GM18951 (cell line): ENCODE measurements around the gene AQP2.

Experiments used
- POLR2A ChIP-seq: IDR thresholded peaks from 4 replicates; pipeline ENCODE4 v1.6.1; 2011; ENCODE audit warnings: mild to moderate bottlenecking; ENCODE audit not compliant: insufficient read length, insufficient read depth; ENCODE audit errors: extremely low read depth
- in situ Hi-C: fragments of 300-500 bp; cut with MboI; formaldehyde crosslinking; loops from one replicate; pipeline ENCODE4 v1.12.0; 2022; ENCODE audit warnings: low sequenced_read_pairs, mixed read lengths, inconsistent platforms; ENCODE audit not compliant: unreplicated experiment

The AQP2 gene

GRCh38 chr12:49912345-49913255, 37.9 kb upstream of the AQP2 start:
- in situ Hi-C loops = no loop called here
- no peak for TF ChIP-seq POLR2A

DNA sequence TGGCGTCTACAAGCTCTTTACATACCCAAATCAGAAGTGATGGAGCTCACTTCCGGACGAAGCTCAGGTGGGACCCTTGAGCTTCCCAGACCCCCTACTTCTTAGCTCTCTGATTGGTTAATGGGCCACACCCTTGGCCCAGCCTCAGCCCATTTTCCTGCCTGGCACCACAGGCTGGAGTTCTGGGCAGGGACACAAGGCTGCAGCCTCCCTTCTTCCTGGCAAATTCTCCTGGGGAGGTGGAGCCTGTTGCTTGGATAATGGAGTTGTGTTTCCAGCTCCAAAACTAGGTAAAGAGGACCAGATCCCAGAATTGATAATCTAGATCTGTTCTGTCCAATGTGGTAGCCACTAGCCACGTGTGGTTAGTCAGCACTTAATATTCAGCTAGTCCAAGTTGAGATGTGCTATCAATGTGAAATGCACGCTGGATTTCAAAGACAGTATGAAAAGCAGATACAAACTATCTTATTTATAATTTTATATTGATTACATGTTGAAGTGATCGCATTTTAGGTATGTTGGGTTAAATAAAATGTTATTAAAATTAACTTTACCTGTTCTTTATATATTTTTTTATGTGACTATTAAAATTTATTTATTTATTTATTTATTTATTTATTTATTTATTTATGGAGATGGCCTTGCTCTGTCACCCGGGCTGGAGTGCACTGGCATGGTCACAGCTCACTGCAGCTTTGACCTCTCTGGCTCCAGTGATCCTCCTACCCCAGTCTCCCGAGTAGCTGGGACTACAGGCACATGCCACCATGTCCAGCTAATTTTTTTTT, 34.2 kb upstream of the AQP2 start:
- in situ Hi-C loops = no loop called here
- no peak for TF ChIP-seq POLR2A

GRCh38 chr12:49917166-49917787, 33.3 kb upstream of the AQP2 start:
- TF ChIP-seq POLR2A = no peak
- in situ Hi-C loops = no loop called here

DNA sequence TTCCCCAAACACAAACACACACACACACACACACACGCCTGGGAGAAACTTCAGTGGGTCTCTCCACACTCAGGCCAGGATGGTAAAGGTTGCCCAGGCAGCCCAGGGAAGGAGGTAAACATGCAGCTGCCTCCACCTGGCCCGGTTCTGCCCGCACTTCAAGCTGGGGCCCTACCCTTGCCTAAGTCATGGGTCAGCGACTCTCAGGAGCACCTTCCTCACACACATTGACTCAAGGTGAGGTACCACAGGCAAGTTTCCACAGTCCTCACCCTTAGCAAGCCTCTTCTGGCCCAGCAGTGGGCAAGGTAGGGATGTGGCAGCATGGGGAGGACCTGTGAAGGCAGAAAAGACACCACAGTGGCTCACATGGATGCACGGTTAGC, 32.8 kb upstream of the AQP2 start:
- in situ Hi-C loops = no loop called here
- TF ChIP-seq POLR2A = no peak

- no peak for TF ChIP-seq POLR2A
- in situ Hi-C loops = no loop called here
Observed at GRCh38 chr12:49920241-49920914, 30.2 kb upstream of the AQP2 start.

GRCh38 chr12:49920915-49921286, 29.6 kb upstream of the AQP2 start:
- in situ Hi-C loops = no loop called here
- no peak for TF ChIP-seq POLR2A

- TF ChIP-seq POLR2A = no peak
- in situ Hi-C loops = no loop called here
Observed at GRCh38 chr12:49921299-49921698, 29.2 kb upstream of the AQP2 start.

GRCh38 chr12:49921936-49922335, 28.6 kb upstream of the AQP2 start:
- in situ Hi-C loops = no loop called here
- TF ChIP-seq POLR2A = no peak

DNA sequence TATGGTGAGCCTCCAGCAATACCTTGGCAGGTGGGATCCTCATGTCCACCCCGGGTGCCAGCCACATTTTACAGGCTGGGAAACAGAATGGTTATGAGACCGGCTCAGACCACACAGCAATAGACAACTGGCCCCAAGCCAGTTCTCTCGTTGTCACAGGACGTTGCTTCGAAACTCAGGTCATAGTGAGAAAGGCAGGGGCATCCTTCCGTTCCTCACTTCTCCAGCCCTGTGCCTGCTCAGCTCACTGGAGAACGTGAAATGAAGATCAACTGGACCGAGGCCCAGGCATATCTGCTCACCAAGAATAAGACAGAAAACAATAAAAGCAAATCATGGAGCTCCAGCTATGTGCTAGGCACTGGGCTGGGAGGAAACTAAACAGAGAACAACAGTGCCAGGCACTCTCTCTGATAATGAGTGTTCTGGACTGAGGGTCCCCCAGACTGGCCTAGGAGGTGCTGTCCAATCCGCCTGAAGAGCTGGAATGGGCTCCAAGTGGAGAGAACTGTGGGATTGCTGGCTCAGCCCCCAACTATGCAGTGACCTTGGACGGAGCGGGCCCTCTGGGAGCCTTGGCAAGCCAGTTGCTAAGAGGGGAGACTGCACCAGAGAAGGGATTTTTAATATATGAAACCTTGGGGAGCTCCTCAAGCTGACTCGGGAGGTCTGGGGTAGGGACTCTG, 28.0 kb upstream of the AQP2 start:
- in situ Hi-C loops = no loop called here
- TF ChIP-seq POLR2A = no peak

DNA sequence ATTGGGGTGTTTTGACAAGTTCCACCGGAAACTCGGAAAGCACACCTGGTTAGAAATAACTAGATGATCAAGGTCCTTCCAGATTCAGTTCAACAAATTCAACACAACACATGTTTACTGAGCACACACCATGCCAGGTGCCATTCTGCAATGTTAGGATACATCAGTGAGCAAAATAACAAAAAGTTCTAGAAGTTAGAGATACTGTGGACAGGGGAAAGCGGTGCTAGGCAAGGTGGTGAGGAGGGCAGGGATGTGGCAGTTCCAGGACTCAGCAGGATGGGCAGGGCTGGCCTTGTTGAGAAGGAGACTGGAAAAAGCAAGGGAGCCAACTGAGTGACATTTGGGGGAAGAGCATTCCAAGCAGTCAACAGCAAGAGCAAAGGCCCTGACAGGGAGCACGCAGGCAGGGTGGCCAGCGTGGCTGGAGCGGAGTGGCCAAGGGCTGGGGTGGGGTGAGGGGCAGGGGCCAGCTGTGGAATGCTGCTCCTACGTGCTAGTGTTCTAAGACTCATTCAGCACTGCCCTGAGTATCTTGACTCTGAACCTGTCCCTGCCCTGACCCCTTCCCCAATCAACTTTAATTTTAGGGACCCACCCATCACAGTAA, 27.4 kb upstream of the AQP2 start:
- in situ Hi-C loops = no loop called here
- no peak for TF ChIP-seq POLR2A

GRCh38 chr12:49923880-49924556, 26.5 kb upstream of the AQP2 start:
- no peak for TF ChIP-seq POLR2A
- in situ Hi-C loops = no loop called here

GRCh38 chr12:49924628-49925246, 25.8 kb upstream of the AQP2 start:
- in situ Hi-C loops = no loop called here
- TF ChIP-seq POLR2A = no peak
